HG03103 (cell line): ENCODE results near the gene TSPAN14.
"Not testable (repeated sequence)": the region's sequence is repeated elsewhere in the genome, so short reads cannot be mapped to it uniquely, and the experiment has no call there.

Experiments
- ATAC-seq: cut with Tn5 transposase; IDR thresholded peaks from one replicate; pipeline ENCODE4 v1.9.1; 2021; ENCODE audit warnings: low read depth; ENCODE audit not compliant: unreplicated experiment

The TSPAN14 gene

GRCh38 chr10:80520661-80521470, 66.8 kb downstream of the TSPAN14 start:
- ATAC-seq, result no peak

DNA sequence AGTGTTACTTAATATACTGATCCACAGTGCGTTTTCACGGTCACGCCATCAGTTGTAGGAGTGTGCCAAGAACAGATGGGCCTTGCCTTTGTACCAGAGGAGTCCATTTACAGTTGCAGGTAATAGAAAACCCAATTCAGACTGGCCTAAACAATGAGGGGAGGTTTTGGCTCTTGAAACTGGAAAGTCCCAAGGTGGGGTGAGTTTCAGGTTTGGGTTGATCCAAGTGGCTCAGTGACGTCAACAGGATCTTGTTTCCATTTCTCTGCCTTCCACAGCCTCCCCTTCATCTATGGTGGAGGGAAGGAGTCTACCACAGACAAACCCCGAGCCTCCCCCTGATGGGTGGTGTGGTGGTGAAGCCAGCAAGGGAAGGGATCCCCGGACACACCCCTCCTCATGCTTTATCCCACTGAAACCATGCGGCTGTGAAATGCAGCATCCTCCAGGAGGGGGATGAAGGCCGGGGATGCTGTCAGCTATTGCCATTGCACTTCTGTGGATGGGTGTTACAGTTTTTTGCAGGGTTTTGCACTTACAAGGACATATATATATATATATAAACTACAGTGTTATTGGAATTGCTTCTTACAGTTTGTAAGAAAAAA, 68.8 kb downstream of the TSPAN14 start:
- ATAC-seq, result no peak

- no peak for ATAC-seq
These were observed 69.7 kb downstream of the TSPAN14 start for GRCh38 chr10:80523773-80524172.

GRCh38 chr10:80524190-80524909, 70.2 kb downstream of the TSPAN14 start:
- ATAC-seq, result no peak

DNA sequence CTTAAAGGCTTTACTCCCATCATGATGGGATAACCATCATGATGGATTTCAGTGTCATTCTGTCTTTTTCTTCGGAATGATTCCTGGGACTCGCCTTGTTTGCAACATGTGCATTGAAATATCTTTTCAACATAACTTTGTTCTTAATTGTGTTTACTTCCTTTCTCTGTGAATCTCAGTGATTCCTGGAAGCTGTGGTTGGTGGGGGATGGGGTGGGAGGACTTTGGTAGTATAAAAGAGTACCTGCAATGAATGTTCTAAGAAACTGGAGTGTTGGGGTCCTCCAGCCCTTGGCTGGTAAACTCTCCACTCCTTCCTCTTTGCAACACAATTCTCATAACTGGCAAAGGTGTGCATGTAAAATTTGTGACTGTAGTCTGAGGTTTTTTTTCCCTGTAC, 72.1 kb downstream of the TSPAN14 start:
- no peak for ATAC-seq

- no peak for ATAC-seq
These were observed 72.6 kb downstream of the TSPAN14 start for GRCh38 chr10:80526742-80527141.

- no peak for ATAC-seq
These were observed 74.1 kb downstream of the TSPAN14 start for GRCh38 chr10:80528185-80528700.

- ATAC-seq, result no peak
These were observed 74.8 kb downstream of the TSPAN14 start for GRCh38 chr10:80528901-80529300.

DNA sequence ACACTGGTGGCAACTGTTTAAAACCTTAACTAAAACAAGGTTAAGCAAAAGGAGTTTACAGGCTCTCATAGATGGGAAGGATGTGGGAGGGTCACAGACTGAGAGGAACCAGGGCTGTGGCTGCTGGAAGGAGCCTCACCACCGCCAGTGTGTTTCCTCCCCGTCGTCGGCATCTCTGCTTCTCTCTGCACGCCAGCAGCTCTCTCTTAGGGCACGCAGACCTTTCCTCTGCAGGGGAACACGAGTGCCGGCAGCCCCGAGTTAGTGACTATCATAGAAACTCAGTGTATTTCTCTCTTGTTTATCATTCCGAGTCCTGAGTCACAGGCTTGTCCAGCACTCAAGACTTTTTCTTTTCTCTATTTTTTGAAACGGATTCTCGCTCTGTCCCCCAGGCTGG, 75.5 kb downstream of the TSPAN14 start:
- no peak for ATAC-seq

DNA sequence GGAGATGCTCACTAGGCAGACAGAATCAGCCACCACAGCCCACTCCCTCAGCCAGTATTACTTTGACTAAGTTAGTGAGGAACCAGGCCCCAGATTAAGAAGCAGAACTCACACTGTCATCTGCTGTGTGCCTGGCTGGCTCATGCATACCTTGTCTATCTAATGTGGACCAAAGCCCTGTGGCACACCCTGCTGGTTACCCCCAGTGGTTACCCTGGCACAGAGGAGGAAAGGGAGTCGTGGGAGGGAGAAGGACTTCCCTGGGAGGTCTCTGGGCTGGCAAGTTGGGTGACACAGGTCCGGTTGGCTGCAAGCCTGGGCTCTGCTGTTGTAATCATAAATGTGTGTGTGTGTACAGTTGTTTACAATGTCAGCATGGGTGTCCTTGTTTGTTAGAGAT, 76.1 kb downstream of the TSPAN14 start:
- peak; percentile 75 for ATAC-seq

DNA sequence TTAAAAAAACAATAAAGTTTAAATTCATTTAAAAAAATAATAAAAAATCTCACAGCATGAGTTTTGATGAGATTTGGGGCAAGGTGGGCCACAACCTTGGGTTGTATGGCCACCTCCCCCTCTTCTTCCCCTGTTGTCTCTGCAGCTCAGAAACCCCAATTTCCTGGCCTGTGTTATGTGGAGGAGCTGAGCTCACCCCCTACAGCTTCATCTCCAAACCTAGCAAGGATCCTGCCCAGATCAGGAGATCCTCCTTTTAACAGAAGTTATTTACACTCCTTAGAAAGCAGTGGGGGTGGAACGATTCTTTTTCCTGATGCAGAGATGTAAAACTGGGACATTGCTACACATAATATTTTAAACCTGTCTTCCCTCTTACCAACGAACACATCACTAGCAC, 76.7 kb downstream of the TSPAN14 start:
- ATAC-seq, result no peak

DNA sequence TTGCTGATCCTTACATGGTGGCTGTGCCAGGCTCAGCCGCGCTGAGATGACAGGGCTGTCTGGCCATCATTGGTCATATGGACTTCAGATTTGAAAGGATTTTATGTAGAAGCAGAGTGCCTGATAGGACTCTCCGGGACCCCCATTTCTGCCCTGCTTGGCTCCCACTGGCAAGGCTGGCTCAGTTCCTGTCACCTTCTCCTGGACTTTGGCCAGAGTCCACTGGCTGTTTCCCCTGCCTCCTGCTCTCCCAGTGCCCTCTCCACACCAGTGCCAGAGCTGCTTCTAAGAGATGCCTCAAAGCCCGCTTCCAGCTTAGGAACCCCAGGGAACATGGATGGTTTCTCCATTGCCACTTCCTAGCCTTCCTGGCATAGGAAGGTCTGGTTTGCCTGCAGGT, 78.5 kb downstream of the TSPAN14 start:
- ATAC-seq, result no peak

DNA sequence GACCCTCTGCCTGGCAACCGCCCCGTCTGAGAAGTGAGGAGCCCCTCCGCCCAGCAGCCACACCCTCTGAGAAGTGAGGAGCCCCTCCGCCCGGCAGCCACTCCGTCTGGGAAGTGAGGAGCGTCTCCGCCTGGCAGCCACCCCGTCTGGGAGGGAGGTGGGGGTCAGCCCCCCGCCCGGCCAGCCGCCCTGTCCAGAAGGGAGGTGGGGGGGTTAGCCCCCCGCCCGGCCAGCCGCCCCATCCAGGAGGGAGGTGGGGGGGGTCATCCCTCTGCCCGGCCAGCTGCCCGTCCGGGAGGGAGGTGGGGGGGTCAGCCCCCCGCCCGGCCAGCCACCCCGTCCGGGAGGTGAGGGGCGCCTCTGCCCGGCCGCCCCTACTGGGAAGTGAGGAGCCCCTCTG, 79.9 kb downstream of the TSPAN14 start:
- not testable (repeated sequence) for ATAC-seq

DNA sequence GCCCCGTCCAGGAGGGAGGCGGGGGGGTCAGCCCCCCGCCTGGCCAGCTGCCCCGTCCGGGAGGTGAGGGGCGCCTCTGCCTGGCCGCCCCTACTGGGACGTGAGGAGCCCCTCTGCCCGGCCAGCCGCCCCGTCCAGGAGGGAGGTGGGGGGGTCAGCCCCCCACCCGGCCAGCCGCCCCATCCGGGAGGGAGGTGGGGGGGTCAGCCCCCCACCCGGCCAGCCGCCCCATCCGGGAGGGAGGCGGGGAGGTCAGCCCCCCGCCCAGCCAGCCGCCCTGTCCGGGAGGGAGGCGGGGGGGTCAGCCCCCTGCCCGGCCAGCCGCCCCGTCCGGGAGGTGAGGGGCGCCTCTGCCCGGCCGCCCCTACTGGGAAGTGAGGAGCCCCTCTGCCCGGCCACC, 80.5 kb downstream of the TSPAN14 start:
- ATAC-seq, result not testable (repeated sequence)

DNA sequence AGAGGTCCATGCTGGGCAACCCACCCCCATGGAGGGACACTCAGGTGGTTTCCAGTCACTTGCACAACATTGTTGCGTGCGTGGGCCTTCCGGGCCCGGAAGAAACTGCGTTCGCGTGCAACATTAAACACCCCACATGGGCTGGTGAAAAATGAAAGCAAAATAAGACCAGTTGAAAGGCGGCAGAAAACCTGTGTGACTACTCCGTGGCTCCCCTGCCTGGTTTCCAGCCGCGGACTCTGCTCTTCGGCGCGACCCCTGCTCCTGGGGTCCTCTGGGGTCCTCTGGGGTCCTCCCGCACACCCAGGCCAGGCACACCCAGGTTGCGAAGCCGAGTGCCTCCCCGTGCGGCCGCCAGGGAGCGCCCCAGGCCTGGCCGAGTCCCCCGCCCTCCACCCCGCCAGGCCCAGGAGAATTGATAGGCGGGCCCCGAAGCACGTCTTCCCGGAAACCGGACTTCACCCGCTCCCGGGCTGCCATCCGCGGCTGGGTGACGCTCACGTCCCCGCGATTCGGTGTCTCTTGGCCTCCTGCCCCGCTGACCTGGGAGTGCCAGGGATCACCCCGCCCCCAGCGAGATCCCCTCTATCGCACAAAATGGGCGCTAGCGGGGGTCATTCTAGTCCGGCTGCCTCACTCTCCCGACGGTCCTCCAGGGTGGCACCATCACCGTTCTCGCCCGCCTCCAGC, 81.7 kb downstream of the TSPAN14 start:
- ATAC-seq, result peak; percentile 79

DNA sequence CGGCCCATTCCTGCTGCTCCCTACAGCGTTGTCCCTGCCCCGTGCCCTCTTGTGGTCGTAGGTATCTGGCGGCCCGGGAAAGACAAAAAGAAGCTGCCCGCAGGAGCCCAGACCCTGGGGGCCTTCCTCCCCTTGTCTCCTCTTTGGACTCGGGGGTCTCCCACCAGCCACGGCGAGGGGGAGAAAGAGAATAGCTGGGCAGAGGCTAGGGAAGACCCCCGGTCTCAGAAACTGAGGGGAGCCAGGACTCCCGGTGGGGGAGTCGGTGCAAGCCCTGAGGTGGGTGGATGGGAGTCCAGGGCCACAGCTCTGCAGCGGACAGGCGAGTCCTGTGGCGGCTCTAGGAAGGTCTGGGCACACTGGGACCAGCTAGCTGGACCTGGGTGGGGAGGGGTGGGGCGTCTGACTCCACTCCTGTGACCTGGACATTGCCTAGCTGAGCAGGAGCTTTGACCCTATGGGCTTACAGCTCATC, 82.3 kb downstream of the TSPAN14 start:
- no peak for ATAC-seq

- no peak for ATAC-seq
These were observed 83.1 kb downstream of the TSPAN14 start for GRCh38 chr10:80537086-80537735.

- ATAC-seq, result no peak
These were observed 83.8 kb downstream of the TSPAN14 start, which contains the start of gene SH2D4B for GRCh38 chr10:80537736-80538480. SH2D4B (plus strand) TSS chr10:80537902; CDS start chr10:80538332, 430 bp downstream.

- no peak for ATAC-seq
These were observed 84.5 kb downstream of the TSPAN14 start for GRCh38 chr10:80538481-80539185.
